Fibroblast of lung (primary cell): ENCODE results near the gene MTURN.

Experiments
- CTCF ChIP-seq, 2 donors: IDR thresholded peaks in 1 of 2; conservative IDR thresholded peaks in 1 of 2; 1 replicate in 1 of 2; 2 replicates in 1 of 2; pipeline ENCODE4 v1.5.1; 2011 to 2012; ENCODE audit warnings: low read length in 2 of 2, control low read depth in 1 of 2, inconsistent platforms in 1 of 2, low read depth in 1 of 2, mild to moderate bottlenecking in 1 of 2
- EZH2 ChIP-seq: IDR thresholded peaks from 2 replicates; pipeline ENCODE4 v1.5.1; 2012; ENCODE audit warnings: low read length, control low read depth, mild to moderate bottlenecking; ENCODE audit errors: missing control alignments

- TF ChIP-seq CTCF (conservative IDR thresholded peaks at IDR 0.05 in 1 of 2, IDR thresholded peaks at IDR 0.05 in 1 of 2; ENCODE audit: low read depth in 1 of 2, low read length in 2 of 2) (no peak), EZH2 (no peak)
These were observed 37.1 kb downstream of the MTURN start for GRCh38 chr7:30171766-30172447.
